NCI-H1930 (cell line): ENCODE data around the gene GLA.

Experiments used
- DNase-seq, 2 experiments: peaks; one replicate each; lab custom pipeline; 2025; lab: John Stamatoyannopoulos, UW

The GLA gene

GRCh38 chrX:101397779-101398178 is 9.9 kb downstream of the GLA start:
- DNase-seq, result no peak

GRCh38 chrX:101395789-101396188 is 11.9 kb downstream of the GLA start:
- DNase-seq, result no peak

- DNase-seq, result no peak
Measured at GRCh38 chrX:101394372-101394771, 13.4 kb downstream of the GLA start.

- DNase-seq, result no peak
Measured at GRCh38 chrX:101393530-101394305, 14.0 kb downstream of the GLA start.

- no peak for DNase-seq
Measured at GRCh38 chrX:101391831-101392230, 15.9 kb downstream of the GLA start.

- DNase-seq, result peak; percentile 91 to 94
Measured at GRCh38 chrX:101390664-101391525, 16.8 kb downstream of the GLA start, which contains the start of gene RPL36A. RPL36A (plus strand) TSS chrX:101391011; CDS start chrX:101391044, 33 bp downstream.

GRCh38 chrX:101388604-101389003 is 19.1 kb downstream of the GLA start:
- DNase-seq, result no peak

GRCh38 chrX:101386542-101386885 is 21.2 kb downstream of the GLA start:
- no peak for DNase-seq

- no peak for DNase-seq
Measured at GRCh38 chrX:101385795-101386541, 21.8 kb downstream of the GLA start, which contains the start of gene BTK. BTK (minus strand) TSS chrX:101386191; CDS start chrX:101375284, 10,907 bp downstream.

GRCh38 chrX:101385026-101385684 is 22.6 kb downstream of the GLA start:
- DNase-seq, result no peak

- no peak for DNase-seq
Measured at GRCh38 chrX:101383679-101384205, 24.0 kb downstream of the GLA start.

GRCh38 chrX:101377547-101377946 is 30.2 kb downstream of the GLA start:
- no peak for DNase-seq

GRCh38 chrX:101370888-101371504 is 36.7 kb downstream of the GLA start:
- DNase-seq, result no peak

- no peak for DNase-seq
Measured at GRCh38 chrX:101369687-101370086, 38.0 kb downstream of the GLA start.

GRCh38 chrX:101368800-101369199 is 38.9 kb downstream of the GLA start:
- no peak for DNase-seq

GRCh38 chrX:101365301-101365795 is 42.4 kb downstream of the GLA start:
- DNase-seq, result no peak

GRCh38 chrX:101362757-101363156 is 45.0 kb downstream of the GLA start:
- no peak for DNase-seq

- DNase-seq, result no peak
Measured at GRCh38 chrX:101362116-101362515, 45.6 kb downstream of the GLA start.

- no peak for DNase-seq
Measured at GRCh38 chrX:101360390-101360789, 47.3 kb downstream of the GLA start.

GRCh38 chrX:101359966-101360365 is 47.8 kb downstream of the GLA start:
- DNase-seq, result no peak
